GM12892 (cell line): Measurements from ENCODE around the gene MYH3.

ENCODE experiments used
- POLR2A ChIP-seq: IDR thresholded peaks from 2 replicates; pipeline ENCODE4 v1.6.1; 2011; ENCODE audit warnings: low read depth, low read length, control low read depth
- POLR2AphosphoS5 ChIP-seq: IDR thresholded peaks from 2 replicates; pipeline ENCODE4 v1.6.1; 2011; ENCODE audit warnings: low read depth, low read length, control low read depth

DNA sequence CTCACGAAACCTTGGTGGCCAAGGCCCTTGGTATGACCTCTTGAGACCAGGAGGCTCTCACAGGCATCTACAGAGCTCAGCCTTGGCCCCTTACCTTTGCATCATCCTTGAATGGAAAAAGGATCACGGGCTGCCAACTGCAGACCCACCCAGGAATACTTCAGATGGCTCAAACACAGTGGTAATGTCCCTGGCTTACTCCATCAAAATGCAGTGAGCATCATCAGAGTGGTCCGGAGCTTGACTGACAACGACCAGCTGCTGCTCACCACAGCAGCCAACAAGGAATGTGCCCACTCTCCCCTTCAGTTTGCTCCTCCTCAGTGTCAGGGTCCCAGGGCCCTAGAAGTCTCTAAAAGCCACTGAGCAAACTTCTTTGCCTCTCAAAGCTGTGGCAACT lies 17.6 kb upstream of the MYH3 start:
- TF ChIP-seq POLR2A (no peak), POLR2AphosphoS5 (no peak)
